SK-N-MC (cell line): ENCODE measurements around the gene AMBP.

ENCODE experiments used
- EZH2 ChIP-seq: fragments of 200-600 bp; sonication (generic); IDR thresholded peaks from one replicate; pipeline ENCODE4 v1.6.1; 2017; ENCODE audit warnings: antibody characterized with exemption
- POLR2AphosphoS5 ChIP-seq: IDR thresholded peaks from 2 replicates; pipeline ENCODE4 v1.6.1; 2012; ENCODE audit warnings: mild to moderate bottlenecking, low read depth, low read length, borderline replicate concordance

- no peak for TF ChIP-seq POLR2AphosphoS5
- no peak for TF ChIP-seq EZH2
These were observed 21.0 kb upstream of the AMBP start, which contains the start of gene KIF12 for GRCh38 chr9:114098936-114099668.
